CD4-positive, alpha-beta T cell treated with Interleukin-1 beta for 1 hour (primary cell): ENCODE data around the gene SLC25A29.
A peak's percentile ranks its signal among the peaks of the same experiment; 100 is the strongest.

ENCODE experiments used
- DNase-seq, 2 donors: peaks; one replicate each; pipeline ENCODE4 v3.0.0-alpha.2; 2020 to 2022

SLC25A29 gene

DNA sequence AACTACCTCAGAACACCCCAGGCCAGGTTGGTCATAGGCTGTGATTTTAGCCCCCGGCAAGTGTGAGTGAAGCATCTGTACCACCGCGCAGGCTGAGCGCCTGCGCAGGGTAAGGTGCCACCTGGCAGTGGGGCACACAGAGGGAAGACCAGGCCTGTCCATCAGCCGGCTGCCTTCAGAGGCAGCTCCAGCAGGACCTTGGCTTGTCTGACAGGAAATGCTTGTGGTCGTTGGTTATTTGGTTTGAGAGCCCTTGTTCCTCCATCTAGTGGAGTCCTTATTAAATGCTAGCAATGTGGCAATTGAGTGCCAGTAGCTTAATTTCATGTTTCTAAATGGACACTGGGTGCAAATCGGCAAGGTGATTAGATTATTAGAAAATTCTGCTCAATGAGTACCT lies 27.5 kb downstream of the SLC25A29 start:
- DNase-seq = peak in 1 of 2 donors; percentile 18

GRCh38 chr14:100275214-100275613 lies 31.0 kb downstream of the SLC25A29 start:
- no peak for DNase-seq

GRCh38 chr14:100274250-100274649 lies 32.0 kb downstream of the SLC25A29 start:
- DNase-seq = no peak

DNA sequence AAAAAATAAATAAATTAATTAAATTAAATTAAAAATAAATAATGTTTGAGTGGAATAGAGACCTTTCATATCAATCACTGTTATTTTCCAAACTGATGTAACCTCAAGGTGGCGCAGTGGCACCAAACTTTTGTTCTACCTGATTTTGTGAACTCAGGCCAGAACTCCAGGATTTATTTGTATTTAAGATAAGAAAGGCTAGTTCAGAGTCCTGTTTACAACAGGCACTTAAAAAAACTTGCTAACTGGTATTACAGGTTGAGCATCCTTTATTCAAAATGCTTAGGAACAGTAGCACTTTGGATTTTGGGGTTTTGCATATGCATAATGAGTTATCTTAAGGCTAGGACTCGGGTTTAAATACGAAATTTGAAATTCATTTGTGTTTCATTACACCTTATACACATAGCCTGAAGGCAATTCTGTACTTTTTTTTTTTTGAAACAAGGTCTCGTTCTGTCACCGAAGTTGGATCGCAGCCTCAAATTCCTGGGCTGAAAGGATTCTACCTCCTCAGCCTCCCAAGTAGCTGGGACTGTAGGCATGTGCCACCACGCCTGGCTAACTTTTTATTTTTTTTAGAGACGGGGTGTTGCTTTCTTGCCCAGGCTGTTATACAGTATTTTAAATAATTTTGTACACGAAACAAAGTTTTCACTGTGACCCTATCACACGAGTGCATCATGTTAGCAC lies 34.9 kb downstream of the SLC25A29 start:
- peak in 1 of 2 donors; percentile 40 for DNase-seq

DNA sequence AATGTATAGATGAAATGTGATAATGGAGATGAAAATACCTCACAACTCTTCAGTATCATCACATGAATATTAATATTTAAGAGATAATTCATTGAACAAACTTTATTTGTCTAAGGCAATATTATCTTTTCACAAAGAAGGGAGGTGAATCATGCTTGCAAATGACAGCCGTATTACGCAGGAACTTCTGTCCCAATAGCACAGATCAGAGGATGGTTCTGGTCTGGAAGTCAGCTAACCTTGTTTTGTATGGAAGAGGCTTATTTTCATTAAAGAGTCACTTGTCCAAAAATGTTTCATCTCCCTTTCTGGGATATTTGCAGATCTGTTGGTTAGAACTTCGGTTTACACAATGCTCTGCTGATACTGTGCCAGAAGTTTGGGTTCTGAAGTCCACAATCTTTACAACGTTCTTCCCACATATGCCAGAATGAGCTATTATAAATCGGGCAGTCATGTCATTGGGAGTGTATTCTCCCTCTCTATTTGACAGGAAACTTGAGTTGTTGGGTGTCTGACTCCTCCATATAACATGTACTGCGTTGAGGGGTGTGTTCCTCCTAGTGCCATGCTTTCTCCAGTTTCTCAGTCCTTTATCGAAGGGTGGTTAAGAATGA lies 37.5 kb downstream of the SLC25A29 start:
- DNase-seq = no peak

- no peak for DNase-seq
Measured at GRCh38 chr14:100267990-100268389, 38.3 kb downstream of the SLC25A29 start.

- DNase-seq = no peak
Measured at GRCh38 chr14:100263141-100263540, 43.1 kb downstream of the SLC25A29 start.

DNA sequence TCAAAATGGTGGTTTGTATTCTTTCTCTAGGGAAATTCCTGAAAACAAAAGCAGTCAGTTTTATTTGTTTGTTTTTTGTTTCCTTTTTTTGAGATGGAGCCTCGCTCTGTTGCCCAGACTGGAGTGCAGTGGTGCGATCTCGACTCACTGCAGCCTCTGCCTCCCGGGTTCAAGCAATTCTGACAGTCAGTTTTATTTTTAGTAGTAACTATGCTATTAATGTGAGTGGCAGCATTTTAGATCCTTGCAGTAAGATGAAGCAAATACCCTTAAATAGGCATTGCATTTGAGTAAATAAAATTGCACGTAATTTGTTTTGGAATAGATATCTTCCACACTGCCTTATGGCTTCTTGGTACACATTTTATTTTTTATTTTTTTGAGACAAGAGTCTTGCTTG lies 43.7 kb downstream of the SLC25A29 start:
- DNase-seq = no peak

- DNase-seq = peak in 1 of 2 donors; percentile 22
Measured at GRCh38 chr14:100261621-100262020, 44.6 kb downstream of the SLC25A29 start.

- DNase-seq = no peak
Measured at GRCh38 chr14:100256339-100256895, 49.8 kb downstream of the SLC25A29 start.

GRCh38 chr14:100252684-100253083 lies 53.6 kb downstream of the SLC25A29 start:
- no peak for DNase-seq

DNA sequence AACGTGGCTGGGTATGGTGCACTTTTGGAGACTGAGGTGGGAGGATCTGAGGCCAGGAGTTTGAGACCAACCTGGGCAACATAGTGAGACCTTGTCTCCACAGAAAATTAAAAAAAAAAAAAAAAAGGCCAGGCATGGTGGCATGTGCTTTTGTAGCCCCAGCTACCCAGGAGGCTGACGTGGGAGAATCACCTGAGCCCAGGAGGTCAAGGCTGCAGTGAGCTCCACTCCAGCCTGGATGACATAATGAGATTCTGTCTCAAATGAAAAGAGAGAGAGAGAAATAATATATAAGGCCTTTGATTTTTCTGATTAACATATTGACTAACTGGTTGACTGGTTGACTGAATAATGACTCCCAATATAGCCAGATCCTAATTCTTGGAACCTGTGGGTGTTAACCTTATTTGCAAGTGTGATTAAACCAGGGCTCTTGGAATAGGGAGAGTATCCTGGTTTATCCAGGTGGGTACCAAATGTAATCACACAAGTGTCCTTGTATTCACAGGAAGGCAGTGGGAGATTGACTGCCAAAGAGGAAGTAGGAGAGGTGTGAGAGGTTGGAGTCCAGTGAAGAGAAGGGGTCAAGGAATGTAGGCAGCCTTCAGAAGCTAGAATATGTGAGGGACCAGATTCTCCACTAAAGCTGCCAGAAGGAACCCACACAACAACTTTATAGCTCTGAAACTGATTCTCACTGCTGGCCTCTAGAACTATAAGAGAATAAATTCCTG lies 55.3 kb downstream of the SLC25A29 start:
- no peak for DNase-seq

DNA sequence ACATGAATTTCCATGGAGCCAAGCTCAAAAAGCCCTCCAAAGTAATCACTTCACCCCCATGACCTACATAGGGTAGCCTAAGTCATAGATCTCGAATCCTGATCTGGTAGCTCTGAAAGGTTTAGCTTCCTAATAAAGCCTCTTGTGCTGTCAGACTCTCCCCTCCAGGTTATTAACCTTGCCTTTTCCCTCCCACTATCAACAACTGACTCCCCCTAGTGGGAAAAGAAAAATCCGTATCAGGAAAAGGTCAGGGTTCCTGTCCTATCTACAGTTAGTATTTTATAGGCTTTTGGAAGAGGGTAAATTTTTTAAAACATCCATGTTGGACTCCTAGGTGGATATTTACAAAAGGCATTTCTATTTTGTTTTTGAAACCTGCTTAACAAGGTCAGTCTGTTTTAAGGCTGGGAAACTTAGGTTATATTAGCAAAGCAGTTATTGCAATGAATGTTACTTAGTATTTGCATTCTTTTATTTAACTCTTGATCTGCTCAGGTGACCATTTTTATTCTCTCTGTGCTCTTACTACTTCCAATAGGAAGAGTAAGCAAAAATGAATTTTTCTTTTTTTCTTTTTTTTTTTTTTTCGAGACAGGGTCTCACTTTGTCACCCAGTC lies 59.3 kb downstream of the SLC25A29 start:
- DNase-seq = peak in 1 of 2 donors; percentile 59

DNA sequence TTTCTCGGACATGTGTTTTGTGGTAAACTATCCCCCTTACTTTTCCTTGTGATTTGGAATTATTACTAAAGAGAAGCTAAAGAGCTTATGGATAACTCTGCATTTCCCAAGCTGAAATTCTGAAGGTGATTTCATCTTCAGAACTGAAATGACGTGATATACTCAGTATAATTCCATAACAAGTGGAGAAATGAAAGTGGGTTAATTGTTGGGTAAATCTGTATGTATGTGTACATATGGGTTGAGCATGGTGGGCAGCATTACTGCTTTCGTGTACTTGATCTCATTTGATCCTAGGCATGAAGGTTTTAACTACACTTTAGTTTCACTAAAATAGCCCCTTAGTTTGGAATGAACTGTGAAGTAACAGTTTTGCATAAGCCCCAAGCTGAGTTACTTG lies 63.2 kb downstream of the SLC25A29 start:
- no peak for DNase-seq

DNA sequence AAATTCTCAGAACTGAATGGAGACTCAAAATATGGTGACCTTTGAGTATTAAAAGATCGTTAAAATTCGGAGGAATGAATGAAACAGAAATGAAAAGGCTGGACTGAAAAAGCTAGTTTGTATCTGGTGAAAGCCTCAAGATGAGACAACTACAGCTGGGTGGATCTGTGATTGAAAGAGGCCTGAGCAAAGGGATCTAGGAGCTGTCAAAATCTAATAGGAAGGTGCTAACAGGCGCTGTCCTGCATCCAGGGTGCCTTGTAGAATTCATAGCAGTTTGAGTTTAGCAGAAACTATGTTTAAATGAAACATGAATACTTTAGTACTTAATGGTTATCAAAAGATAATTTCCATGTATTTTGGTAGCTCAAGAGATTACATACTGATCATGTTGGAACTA lies 65.0 kb downstream of the SLC25A29 start:
- DNase-seq = no peak
